Stimulated activated CD4-positive, alpha-beta T cell treated with anti-CD3 and anti-CD28 coated beads, Interleukin-4, amount 100 ng/mL, for 48 hours (primary cell): ENCODE data around the gene PPP1R9B.

ENCODE experiments used
- DNase-seq, 2 donors: peaks; one replicate each; pipeline ENCODE4 v3.0.0-alpha.2; 2020; ENCODE audit warnings: low read depth in 2 of 2

The PPP1R9B gene

DNA sequence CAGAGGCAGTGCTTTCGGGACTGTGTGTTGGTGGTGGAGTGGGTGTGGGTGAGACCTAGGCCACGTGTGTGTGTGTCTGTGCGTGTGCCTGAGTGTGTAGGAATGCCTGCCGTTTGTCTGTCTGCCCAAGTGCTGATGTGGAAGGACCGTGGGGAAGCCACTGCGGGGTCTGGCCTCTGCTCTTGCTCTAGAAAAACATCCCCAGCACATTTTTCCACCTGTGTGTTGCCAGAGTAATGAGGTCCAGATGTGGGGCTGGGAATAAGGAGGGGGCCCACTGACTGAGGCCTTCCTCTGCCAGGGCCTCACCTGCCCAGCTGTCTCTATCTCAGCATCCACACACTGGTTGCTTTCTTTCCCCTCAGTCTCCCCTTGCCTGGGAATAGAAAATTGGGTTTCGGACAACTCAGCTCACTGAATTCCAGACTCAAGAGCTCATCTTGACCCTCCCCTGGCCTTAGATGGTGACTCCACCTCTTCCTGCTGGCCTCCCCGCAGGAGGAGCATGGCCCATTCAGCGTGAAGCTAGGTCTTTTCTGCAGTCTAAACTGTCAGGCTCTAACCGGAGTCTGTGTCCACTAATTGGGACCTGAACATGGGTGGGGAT is 23.0 kb upstream of the PPP1R9B start:
- no peak for DNase-seq

GRCh38 chr17:50172936-50173334 is 22.5 kb upstream of the PPP1R9B start:
- no peak for DNase-seq

DNA sequence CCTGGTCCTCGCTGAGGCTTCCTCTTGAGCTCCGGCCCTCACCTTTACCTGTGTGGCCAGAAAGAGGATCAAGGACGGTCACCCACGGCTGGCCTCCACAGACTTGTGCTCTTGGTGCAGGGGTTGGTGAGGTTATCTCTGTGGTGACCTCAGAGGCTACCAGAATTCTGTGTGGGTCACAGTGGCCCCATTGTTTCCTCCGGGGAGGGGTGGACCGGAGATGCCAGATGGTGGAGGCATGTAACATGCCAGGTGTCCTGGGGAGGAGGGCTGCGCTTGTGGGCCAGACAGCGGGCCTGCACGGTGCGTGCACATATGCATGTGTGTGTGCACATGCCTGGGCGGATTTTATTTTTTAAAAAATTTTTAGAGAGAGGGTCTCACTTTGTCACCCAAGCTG is 21.7 kb upstream of the PPP1R9B start:
- no peak for DNase-seq

DNA sequence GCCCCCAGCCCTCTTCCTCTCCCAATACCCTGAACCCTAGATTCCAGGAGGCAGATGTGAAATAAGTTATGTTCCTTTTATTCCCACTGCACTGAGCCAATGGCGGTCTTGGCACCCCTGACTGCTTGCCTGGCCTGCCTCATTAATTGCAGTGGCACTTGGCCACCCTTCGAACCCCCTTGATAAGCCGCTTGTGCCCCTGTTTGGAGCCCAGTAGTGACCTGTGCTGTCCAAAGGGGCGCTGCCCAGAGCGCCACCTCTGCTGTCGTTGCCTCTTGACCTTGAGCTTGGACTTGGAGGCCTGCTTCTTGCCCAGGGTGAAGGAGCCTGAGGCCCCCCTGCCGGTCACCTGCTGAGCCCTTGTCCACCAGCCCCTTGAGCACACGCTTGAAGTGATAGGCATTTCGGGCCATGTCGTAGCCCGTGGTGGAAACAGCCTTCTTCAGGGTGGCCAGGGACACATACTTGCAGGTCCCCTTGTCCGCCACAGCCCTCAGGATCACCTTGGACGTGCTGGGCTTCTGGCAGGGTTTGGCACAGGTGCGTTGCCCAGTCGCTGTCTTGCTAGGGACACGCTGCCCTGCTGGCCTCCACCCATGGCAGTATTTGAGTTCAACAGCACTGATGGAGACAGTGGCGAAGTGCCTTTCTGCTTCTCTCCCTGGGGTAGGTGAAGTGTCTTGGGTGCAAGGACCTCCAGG is 21.0 kb upstream of the PPP1R9B start:
- DNase-seq = no peak

DNA sequence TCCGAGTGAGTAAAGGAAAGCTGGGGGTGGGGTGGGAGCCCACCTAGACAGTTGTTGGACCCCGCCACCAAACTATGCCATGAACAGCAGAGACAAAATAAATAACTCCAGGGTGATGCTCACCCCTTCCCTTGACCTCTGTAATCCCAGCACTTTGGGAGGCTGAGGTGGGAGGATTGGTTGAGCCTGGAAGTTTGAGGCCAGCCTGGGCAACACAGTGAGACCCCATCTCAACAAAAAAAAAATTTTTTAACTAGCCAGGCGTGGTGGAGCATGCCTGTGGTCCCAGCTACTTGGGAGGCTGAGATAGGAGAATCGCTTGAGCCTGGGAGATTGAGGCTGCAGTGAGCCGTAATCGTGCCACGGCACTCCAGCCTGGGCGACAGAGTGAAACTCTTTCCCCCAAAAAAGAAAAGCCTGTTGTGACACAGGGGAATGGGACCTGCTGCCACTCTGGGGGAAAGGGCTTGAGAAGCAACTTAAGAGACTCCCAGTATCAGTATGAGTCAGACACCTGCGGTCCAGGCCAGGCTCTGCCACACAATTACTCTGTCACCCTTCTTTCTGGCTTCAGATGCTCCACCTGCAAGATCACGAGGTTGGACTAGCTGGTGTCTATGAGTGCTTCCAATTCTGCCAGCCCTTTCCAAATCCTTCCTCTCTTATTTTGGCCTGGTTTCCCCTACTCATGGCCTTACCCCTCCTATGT is 20.3 kb upstream of the PPP1R9B start:
- no peak for DNase-seq

DNA sequence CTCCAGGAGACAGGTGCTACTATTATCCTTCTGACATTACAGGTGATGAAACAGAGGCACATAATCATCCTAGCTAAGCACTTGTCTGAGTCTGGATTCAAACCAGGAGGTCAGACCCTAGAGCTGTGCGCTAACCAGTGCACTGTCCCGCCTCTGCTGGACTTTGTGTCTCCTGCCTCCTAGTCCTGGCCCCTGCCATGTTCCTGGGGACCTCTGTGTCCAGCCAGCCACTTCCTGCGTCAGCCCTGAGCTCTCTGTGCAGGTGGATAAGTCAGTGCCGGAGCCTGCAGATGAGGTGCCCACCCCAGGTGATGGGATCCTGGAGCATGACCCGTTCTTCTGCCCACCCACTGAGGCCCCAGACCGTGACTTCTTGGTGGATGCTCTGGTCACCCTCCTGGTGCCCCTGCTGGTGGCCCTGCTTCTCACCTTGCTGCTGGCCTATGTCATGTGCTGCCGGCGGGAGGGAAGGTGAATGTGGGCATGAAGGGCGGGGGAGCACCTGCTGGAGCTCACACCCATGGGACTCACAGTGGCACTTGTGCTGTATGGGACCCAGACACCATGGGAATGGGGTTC is 19.5 kb upstream of the PPP1R9B start:
- DNase-seq = no peak

GRCh38 chr17:50169121-50169764 is 18.8 kb upstream of the PPP1R9B start:
- DNase-seq = peak in 1 of 2 donors; percentile 33

GRCh38 chr17:50168319-50168718 is 17.8 kb upstream of the PPP1R9B start:
- no peak for DNase-seq

- no peak for DNase-seq
Measured at GRCh38 chr17:50167371-50167770, 16.9 kb upstream of the PPP1R9B start.

- no peak for DNase-seq
Measured at GRCh38 chr17:50166518-50167181, 16.2 kb upstream of the PPP1R9B start.

DNA sequence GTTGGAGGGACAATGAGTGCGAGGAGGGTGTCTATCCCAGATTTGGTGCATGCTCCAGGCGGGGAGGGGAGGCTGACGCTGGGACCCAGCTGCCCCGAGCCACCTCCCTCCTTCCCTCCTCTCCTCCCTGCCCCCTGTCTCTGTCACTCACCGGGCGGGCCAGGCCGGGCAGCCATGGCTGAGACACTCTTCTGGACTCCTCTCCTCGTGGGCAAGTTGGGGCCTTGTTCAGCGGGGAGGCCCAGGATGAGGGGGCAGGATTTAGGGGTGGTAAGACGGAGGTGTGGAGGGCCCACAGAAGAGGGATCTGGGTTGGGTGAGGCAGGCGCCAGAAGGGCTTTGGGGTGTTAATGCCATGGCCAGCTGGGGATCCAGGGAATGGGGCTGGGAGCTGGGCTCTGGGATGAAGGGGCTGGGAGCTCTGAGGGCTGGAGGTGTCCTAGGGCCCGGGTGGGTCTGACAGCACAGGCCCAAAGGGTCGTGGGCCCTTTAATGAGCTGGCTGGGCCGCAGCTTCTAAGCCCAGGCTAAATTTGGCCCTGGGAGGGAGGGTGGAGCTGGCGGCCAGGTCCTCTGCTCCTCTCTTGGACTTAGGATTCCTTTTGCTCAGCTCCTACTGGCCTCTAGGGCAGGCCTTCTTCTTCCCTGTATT is 15.5 kb upstream of the PPP1R9B start, which contains the start of gene SGCA:
TSS of gene SGCA (plus strand) at position 139 of the 651 bp plus-strand sequence. CDS start at position 175, 36 bp downstream.
- DNase-seq = no peak

DNA sequence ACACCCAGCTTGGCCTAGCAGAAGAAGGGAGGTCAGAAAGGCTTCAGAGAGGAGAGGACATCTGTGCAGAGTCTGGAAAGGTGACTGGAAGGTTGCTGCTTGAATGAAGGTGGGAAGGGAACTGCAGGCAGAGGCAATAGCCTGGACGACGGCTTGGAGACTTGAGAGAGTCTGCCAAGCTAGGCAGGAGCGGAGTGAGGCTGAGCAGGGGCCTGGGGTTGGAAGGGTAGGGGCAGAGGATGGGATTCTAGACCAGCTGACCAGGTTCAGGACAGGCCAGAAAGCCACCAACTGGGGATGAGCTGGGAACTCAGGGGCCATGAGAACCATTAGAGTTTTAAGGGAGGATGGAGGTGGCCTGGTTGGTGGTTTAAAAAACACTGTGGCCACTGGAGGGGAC is 15.0 kb upstream of the PPP1R9B start:
- DNase-seq = no peak

DNA sequence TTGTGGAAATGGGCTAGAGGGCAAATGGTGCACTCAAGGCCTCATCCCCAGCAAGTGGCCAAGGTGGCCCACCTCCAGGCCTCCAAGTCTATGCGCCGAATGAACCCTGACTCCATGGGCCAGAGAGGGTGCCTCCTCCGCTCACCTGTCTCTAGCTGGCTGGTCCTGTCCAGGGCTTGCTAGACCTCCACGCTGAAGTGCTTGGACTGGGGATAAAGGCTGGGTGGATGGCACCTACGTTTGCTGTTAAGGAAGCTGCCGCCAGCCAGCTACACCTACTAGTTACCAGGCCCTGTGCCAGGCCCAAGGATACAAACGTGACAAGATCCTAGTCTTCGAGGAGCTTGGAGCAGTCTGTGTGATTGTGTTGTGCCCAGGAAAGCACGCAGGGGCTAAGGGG is 14.6 kb upstream of the PPP1R9B start:
- no peak for DNase-seq

- no peak for DNase-seq
Measured at GRCh38 chr17:50164697-50164988, 14.2 kb upstream of the PPP1R9B start.

- no peak for DNase-seq
Measured at GRCh38 chr17:50163843-50164696, 13.6 kb upstream of the PPP1R9B start.

DNA sequence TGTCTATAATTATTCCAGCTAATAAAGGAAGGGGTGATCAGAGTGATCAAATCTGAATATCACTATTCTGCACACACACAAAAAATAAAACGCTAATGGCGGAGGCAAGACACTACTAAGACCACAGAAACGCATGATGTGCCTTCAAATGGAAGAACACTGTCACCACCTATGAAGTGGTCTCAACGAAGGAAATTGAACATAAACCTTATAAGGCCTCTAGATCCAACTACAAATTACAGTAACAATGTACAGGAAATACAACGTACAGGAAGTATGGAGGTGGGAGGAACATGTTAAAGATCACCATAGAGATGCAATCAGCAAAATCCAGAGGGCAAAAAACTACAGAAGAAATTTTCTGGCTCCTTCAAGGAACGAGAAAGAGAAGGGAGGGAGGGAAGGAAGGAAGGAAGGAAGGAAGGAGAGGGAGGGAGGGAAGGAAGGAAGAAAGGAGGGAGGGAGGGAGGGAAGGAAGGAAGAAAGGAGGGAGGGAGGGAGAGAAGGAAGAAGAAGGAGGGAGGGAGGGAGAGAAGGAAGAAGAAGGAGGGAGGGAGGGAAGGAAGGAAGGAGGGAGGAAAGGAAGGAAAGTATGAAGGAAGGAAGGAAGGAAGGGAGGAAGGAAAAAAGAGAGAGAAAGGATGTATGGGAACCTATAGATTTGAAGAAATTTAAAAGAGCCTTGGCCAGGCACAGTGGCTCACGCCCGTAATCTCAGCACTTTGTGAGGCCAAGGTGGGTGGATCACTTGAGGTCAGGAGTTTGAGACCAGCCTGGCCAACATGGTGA is 12.2 kb upstream of the PPP1R9B start:
- DNase-seq = no peak

DNA sequence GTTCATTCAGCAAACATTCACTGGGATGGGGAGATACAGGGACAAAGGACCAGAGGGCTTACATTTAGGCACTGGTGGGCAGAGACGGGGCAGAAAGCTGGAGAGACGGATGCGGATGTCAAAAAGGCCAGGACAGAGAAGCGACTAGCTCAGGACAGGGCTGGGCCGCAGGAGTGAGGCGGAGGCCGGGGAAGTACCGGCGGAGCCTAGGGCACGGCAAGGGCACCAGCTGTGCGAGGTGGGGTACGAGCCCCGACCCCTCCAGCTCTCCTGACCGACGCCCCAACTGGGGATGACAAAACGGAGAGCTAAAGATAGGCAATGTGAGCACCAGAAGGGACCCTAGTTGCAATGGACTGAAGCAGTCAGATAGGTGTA is 11.4 kb upstream of the PPP1R9B start:
- no peak for DNase-seq

DNA sequence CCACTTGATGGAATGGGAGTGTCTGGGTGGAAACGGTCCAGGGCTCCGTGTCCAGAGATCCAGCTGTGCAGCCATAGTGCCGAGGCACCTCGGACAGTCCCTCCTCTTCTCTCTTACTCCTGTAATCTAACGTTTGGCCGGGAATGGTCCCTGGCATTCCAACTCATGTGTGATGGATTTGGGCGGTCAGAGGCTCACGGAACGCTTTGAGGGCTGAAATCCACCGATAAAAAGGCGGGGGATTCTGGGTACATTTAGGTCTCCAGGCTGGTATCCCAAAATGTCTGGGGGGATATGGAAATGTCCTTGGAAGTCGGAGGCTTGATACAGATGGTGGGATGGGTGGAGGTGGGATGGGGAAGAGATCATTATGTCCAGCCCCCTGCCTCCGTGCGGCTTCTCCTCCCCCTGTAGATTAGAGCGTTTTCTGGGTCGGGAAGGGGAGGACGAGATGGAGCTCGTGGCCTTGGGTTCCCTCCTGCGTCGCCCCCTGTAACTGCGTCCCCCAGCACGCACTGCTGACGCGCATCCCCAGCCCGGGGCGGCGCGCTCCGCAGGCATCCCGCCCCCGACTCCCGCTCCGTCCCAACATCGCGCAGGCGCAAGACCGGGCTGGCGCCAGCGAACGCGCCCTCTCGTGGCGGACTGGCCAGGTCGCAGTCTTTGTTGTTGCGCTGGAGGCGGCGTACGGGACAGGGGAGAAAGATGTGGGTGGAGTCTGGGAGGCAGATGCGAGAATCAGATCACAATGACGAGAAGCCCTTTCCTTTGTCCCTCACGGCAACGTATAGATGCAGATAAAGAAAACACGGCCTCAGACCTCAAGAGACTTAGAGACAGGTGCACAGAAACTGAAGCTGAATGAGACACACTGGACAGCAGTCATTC is 10.8 kb upstream of the PPP1R9B start:
- DNase-seq = peak; percentile 92 to 94

DNA sequence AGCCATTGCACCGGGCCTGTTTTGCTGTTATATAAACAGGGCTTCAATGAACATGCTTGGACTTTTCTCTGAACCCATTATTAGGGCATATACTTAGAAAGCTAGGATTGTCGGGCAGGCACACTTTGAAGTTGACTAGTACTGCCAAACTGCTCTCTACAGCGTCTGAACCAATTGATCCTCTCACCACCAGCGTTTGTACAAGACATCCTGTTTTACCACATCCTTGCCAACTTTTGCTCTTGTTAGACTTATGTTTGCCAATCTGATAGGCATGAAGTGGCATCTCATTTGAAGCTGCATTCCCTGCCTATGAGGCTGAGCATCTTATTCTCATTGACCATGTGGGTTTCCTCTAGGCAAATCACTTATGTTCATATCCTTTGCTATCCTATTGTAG is 7.4 kb upstream of the PPP1R9B start:
- no peak for DNase-seq
